ENCODE data around the gene PANK1. TPM values are rescaled to one million over a fixed set of nuclear protein-coding genes. Genes with fewer than 3 reads are reported as not detected.

PANK1 gene
- total RNA-seq, 1 donor from 2014 or later, result 32.5 TPM

DNA sequence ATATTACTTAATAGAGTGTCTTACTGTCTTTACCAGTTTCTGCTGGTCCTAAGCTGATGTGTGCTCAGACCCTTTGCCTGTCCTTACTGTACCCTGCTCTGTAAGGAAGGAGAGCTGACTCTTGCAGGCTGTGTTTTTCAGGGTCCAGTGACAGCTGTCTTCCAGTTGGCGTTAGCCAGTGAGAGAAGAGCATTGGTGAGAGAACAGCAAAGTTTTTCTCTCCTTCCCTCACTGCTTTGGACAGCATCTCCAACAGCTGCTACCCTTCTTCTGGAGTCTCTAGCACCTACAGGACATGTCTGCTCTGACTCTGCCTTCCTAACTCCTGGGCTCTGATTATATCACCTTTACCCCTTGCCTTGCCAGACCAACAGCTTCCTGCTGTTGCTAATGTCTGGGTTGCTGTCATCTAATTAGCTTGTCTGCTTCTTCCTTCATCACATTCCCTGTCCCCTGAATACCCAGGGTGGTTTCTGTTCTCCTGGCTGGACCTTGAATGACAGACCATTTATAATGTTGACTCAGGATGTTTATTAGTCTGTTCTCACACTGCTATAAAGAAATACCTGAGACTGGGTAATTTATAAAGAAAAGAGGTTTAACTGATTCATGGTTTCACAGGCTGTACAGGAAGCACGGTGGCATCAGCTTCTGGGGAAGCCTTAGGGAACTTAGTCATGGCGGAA is 23.5 kb upstream of the PANK1 start:
- no peak overlapping the region for H3K4me3 Mint-ChIP-seq
- no peaks in the 10 kb centered on the region for H3K9me3 Mint-ChIP-seq
- no peak for DNase-seq (ENCODE audit: extremely low spot score, unreplicated experiment)
- H3K27me3 Mint-ChIP-seq, result no peaks in the 10 kb centered on the region
- TF ChIP-seq, protein P1, sequence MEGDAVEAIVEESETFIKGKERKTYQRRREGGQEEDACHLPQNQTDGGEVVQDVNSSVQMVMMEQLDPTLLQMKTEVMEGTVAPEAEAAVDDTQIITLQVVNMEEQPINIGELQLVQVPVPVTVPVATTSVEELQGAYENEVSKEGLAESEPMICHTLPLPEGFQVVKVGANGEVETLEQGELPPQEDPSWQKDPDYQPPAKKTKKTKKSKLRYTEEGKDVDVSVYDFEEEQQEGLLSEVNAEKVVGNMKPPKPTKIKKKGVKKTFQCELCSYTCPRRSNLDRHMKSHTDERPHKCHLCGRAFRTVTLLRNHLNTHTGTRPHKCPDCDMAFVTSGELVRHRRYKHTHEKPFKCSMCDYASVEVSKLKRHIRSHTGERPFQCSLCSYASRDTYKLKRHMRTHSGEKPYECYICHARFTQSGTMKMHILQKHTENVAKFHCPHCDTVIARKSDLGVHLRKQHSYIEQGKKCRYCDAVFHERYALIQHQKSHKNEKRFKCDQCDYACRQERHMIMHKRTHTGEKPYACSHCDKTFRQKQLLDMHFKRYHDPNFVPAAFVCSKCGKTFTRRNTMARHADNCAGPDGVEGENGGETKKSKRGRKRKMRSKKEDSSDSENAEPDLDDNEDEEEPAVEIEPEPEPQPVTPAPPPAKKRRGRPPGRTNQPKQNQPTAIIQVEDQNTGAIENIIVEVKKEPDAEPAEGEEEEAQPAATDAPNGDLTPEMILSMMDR (conservative IDR thresholded peaks at IDR 0.05), result no peak
- H3K36me3 Mint-ChIP-seq, result no peaks in the 10 kb centered on the region
- peak overlapping the region; percentile 15 for H3K27ac Mint-ChIP-seq
- no peaks in the 10 kb centered on the region for H3K4me1 Mint-ChIP-seq (ENCODE audit: unreplicated experiment)

DNA sequence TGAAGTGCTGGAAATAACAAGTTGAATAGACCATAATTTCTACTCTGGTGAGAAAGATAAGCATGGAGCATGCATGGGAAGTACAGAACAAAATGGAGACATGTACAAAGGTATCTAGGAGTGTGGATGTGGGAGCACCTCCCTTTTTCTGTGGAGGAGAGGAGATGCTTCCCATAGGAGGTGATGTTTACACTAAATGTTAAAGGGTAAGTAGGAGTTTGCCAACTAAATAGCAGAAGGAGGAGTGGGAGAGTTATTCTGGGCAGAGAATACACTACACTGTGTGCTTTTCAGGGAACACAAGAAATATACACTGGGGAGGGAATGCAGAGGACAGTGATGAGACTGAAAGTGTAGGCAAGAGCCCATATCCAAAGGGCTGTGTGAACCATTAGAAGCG is 21.1 kb upstream of the PANK1 start:
- Mint-ChIP-seq H3K27me3 (no peaks in the 10 kb centered on the region), H3K4me3 (no peak overlapping the region), H3K27ac (no peak overlapping the region), H3K4me1 (ENCODE audit: unreplicated experiment) (no peaks in the 10 kb centered on the region), H3K9me3 (no peaks in the 10 kb centered on the region), H3K36me3 (no peaks in the 10 kb centered on the region)
- DNase-seq (ENCODE audit: extremely low spot score, unreplicated experiment), result no peak
- TF ChIP-seq, protein P1 (conservative IDR thresholded peaks at IDR 0.05), result no peak

DNA sequence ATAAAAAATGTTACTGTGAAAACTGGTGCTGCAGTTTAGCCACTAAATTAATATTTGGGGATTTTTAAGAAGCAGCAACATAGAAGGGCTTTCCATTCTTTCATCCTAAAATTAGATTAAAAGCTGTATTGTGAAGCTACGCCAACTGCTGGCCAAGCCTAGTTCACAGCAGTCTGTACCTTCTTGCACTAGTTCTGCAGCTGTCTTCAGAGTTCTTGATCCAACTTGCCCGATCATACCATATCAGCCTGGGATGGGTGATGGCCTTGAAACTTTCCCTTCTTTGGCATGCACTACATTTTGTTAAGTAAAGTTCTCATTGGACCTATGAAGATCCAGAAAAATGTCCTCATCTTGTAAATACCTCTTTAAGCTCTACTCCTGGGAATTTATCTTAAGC is 20.3 kb upstream of the PANK1 start:
- Mint-ChIP-seq H3K36me3 (no peaks in the 10 kb centered on the region), H3K4me1 (ENCODE audit: unreplicated experiment) (no peaks in the 10 kb centered on the region), H3K4me3 (no peak overlapping the region), H3K9me3 (no peaks in the 10 kb centered on the region), H3K27me3 (no peaks in the 10 kb centered on the region), H3K27ac (no peak overlapping the region)
- TF ChIP-seq, protein P1 (conservative IDR thresholded peaks at IDR 0.05), result no peak
- no peak for DNase-seq (ENCODE audit: extremely low spot score, unreplicated experiment)

DNA sequence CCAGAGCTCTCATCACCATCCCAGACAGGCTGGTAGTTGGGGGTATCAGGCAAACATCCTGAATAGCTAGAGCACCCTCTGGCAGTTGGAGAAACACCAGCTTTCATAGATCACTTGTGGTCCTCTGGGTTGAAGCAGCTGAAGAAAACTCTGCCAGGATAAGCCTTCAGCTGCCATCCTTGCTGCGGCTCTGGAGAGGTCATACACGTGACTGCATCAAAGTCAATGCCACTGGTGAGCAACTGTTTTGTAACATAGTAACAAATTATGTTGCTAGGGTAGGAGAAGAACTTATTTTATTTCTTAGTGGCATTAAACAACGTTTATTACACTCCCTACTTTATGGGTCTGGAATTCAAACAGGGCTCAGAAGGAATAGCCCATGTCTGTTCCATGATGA is 19.2 kb upstream of the PANK1 start:
- TF ChIP-seq, protein P1 (conservative IDR thresholded peaks at IDR 0.05), result no peak
- DNase-seq (ENCODE audit: extremely low spot score, unreplicated experiment), result no peak
- Mint-ChIP-seq H3K4me3 (no peak overlapping the region), H3K9me3 (no peaks in the 10 kb centered on the region), H3K27ac (no peak overlapping the region), H3K27me3 (no peaks in the 10 kb centered on the region), H3K4me1 (ENCODE audit: unreplicated experiment) (no peaks in the 10 kb centered on the region), H3K36me3 (no peaks in the 10 kb centered on the region)

DNA sequence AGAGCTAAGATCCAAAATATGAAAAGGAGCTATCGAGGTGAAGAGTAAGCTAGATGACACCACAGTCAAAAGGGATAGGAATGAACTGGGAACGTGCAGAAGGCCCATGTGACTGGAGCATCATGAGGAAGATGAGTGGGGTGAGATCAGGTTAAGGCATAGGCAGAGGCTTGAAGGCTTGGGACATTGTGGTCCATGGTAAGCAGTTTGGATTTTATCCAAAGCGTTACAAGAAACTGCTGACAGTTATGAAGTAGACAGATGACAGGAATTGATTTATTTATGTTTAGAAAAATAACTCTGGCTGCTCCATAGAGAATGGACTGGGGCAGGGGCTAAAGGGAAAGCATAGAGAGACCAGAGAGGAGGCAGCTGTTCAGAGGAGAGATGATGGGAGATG is 18.1 kb upstream of the PANK1 start:
- TF ChIP-seq, protein P1 (conservative IDR thresholded peaks at IDR 0.05), result no peak
- no peaks in the 10 kb centered on the region for H3K27me3 Mint-ChIP-seq
- DNase-seq (ENCODE audit: extremely low spot score, unreplicated experiment), result no peak
- H3K36me3 Mint-ChIP-seq, result no peaks in the 10 kb centered on the region
- H3K9me3 Mint-ChIP-seq, result no peaks in the 10 kb centered on the region
- H3K4me3 Mint-ChIP-seq, result no peak overlapping the region
- no peak overlapping the region for H3K27ac Mint-ChIP-seq
- no peaks in the 10 kb centered on the region for H3K4me1 Mint-ChIP-seq (ENCODE audit: unreplicated experiment)

Data from type B pancreatic cell (in vitro differentiated cells).